Lower leg skin (tissue), 3 donors: ENCODE data around the gene DISP3.

Experiments
- CTCF ChIP-seq, 3 donors: fragments of 450-650 bp; IDR thresholded peaks; one replicate each; pipeline ENCODE4 v1.5.1; 2016; ENCODE audit warnings: antibody characterized with exemption in 3 of 3, mild to moderate bottlenecking in 3 of 3, moderate library complexity in 2 of 3
- POLR2A ChIP-seq, 2 donors: fragments of 450-650 bp; IDR thresholded peaks; one replicate each; pipeline ENCODE4 v1.6.1; 2016 to 2017; ENCODE audit warnings: antibody characterized with exemption in 2 of 2, mild to moderate bottlenecking in 1 of 2, moderate library complexity in 1 of 2

DNA sequence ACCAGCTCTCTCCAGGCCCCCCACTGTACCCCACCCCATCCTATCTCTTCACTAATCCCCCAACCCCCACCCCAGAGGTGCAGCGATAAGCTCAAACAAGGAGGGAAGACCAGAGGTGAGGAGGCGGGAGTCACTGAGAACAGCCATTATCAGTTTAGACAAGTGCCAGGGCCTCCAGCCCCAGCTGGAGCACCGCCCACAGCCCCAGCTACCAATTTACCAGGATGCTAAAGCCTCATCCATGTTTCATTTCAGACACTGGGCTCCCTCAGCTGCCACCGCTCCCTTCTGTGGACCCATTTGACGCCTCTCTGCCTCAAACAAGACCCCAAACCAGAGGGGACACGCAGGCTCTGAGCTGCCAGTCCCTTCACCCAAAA lies 80.6 kb downstream of the DISP3 start:
- no peak for TF ChIP-seq CTCF (IDR thresholded peaks at IDR 0.05)
- TF ChIP-seq POLR2A (IDR thresholded peaks at IDR 0.05), result no peak
